AG04449 (cell line): Measurements from ENCODE around the gene MGMT.

Source experiments
- CTCF ChIA-PET: fragments of 350-600 bp; formaldehyde crosslinking; extraction: SDS; loops from one replicate; lab custom pipeline; 2021; ENCODE audit warnings: antibody characterized with exemption; lab: Yijun Ruan, JAX
- POLR2A ChIA-PET: fragments of 400-600, 350-600 bp; formaldehyde crosslinking; extraction: SDS; loops from one replicate; lab custom pipeline; 2020; ENCODE audit warnings: antibody characterized with exemption, inconsistent platforms; lab: Yijun Ruan, JAX
- DNase-seq: peaks from one replicate; pipeline ENCODE4 v3.0.0-alpha.2; 2010; ENCODE audit warnings: low read depth, low spot score
- H3K4me3 ChIP-seq: 2 replicates; pipeline ENCODE4 v1.5.1; 2011; ENCODE audit warnings: low read depth, mild to moderate bottlenecking, control low read depth, low read length
- TF ChIP-seq, protein P1 (sequence below): IDR thresholded peaks from one replicate; pipeline ENCODE4 v1.5.1; 2011; ENCODE audit warnings: mild to moderate bottlenecking, moderate library complexity, low read length, control low read depth, inconsistent platforms; ENCODE audit not compliant: insufficient read depth; ENCODE audit errors: missing control alignments

The MGMT gene

DNA sequence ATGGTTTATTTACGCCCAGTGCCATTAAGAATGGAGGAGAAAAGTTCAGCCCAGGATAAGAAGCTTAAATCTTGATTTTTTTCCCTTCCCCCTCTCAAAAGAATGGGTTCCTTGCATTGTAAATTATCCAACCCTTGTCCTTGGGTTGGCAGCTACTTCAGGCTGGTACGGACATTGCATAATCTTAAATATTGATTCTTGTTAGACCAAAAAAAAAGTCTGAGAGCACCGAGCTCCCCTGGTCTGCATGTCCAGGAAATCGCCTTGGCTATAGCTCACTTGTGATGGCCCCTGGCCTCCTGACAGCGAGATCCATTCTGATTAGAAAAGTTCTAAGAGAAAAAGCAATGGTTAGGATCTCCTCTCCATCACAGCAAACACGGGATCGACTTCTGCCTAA lies 345.4 kb downstream of the MGMT start:
- ChIA-PET CTCF (no interaction called here), POLR2A (no interaction called here)
- TF ChIP-seq, protein P1, sequence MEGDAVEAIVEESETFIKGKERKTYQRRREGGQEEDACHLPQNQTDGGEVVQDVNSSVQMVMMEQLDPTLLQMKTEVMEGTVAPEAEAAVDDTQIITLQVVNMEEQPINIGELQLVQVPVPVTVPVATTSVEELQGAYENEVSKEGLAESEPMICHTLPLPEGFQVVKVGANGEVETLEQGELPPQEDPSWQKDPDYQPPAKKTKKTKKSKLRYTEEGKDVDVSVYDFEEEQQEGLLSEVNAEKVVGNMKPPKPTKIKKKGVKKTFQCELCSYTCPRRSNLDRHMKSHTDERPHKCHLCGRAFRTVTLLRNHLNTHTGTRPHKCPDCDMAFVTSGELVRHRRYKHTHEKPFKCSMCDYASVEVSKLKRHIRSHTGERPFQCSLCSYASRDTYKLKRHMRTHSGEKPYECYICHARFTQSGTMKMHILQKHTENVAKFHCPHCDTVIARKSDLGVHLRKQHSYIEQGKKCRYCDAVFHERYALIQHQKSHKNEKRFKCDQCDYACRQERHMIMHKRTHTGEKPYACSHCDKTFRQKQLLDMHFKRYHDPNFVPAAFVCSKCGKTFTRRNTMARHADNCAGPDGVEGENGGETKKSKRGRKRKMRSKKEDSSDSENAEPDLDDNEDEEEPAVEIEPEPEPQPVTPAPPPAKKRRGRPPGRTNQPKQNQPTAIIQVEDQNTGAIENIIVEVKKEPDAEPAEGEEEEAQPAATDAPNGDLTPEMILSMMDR: no peak
- no peak overlapping the region for H3K4me3 ChIP-seq
- DNase-seq: no peak

DNA sequence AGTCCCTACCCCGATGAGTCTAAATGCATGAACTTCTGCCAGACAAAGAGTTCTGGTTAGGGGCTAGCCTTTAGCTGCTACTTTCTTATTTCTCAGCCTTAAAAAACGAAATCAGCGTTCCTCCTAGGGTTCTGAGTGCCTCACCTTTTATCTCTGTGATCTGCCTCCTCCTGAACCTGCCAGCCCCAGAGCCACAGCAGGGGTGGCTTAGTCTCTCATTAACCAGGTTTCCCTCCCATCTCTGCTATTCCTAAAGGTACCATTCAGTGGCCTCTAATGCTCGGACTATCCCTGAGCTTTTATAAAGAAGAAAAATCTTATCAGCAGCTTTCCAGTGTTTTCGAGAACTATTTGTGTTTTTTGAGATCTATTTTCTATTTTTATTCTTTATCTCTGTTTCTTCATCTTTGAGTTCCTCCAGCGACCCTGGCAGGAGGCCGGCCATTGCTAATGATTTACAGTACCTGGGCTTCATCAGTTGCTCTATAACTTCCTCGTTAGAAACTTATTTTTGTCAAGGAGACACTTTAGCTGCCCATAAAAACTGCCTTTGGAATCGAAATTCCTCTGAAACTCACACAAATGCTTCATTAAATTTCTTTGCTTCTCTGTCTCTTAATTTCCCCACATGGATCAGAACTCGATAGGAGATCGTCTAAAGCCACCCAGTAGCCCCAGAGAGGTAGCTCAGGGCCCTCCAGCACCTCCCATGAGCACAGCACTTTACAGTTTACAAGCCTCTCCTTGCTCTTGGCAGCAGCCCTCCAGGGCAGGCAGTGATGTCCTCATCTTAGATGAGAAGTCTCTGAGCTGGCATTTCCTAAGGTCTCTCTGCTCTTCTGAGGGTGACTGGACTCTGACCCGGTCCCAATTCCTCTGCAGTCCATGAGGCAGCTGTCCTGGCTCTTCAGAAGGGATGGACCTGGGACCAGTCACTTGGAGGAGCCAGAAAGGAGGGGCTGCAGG lies 347.9 kb downstream of the MGMT start:
- CTCF ChIA-PET: no interaction called here
- TF ChIP-seq, protein P1: no peak
- POLR2A ChIA-PET: no interaction called here
- H3K4me3 ChIP-seq: no peak overlapping the region
- DNase-seq: no peak

DNA sequence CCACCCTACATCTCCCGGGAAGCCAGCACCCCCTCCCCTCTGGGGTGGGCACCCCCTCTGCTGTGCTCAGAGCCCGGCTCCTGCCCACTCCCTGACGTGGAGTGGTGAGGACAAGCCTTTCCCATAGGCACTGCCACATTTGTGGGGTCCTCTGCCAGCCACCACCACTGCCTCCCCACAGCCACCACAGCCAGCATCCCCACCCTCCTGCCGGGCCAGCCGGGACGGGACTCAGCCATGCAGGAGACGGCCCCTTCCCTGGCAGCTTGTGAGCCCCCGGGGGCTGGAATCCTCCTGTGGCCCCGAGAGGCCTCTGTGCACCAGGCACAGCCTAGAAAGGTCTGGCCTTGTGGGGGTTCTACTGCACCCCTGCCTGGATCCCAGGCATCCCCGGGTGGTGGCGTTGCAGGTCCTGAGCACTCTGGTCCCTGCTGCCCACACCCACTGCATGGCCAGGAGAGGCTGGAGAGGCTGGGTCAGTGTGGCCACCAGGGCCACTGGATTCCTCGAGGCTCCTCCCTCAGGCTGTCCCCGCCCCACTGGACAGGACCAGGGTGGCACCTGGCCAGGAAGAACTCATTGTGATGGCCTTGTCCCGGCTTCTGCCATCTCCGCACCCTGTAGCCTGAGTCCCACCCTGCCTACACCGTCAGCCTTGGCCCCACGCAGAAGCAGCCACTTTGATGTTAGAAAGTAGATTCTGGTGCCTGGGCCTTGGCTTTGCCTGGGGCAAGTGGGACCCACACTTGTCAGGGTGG lies 349.0 kb downstream of the MGMT start:
- DNase-seq: no peak
- TF ChIP-seq, protein P1: no peak
- CTCF ChIA-PET: no interaction called here
- POLR2A ChIA-PET: no interaction called here
- H3K4me3 ChIP-seq: no peak overlapping the region

DNA sequence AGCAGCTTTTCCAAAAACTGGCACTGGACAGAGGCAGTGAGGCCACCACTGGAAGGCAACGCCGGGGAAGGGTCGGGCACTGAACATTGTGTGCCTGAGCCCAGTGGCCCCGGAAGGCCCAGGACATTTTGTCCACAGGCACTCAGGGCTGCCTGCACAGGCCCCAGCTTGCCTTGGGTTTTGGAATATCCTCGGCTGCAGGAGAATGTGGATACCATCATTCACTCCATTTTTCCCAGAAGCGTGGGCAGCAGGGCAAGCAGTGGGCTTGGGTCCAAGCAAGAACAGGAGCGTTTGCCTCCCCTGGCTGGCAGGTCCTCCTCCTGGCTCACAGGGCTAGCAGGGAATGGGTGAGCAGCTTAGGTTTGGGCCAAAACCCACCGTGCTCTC lies 349.6 kb downstream of the MGMT start:
- no peak for DNase-seq
- no peak overlapping the region for H3K4me3 ChIP-seq
- CTCF ChIA-PET: no interaction called here
- TF ChIP-seq, protein P1: no peak
- POLR2A ChIA-PET: no interaction called here
